Esophagus muscularis mucosa (tissue), 3 donors: ENCODE measurements around the gene SMIM33.

Experiments
- POLR2AphosphoS5 ChIP-seq, 2 donors: sonication (generic); formaldehyde crosslinking; IDR thresholded peaks; one replicate each; pipeline ENCODE4 v1.6.1; 2017; ENCODE audit warnings: antibody characterized with exemption in 2 of 2
- TF ChIP-seq, protein P1 (sequence below), 3 experiments: fragments of 200-600 bp in 2 of 3; fragments of 450-650 bp in 1 of 3; sonication (generic) in 2 of 3; IDR thresholded peaks; one replicate each; pipeline ENCODE4 v1.5.1; 2017 to 2019; ENCODE audit warnings: antibody characterized with exemption in 3 of 3, mild to moderate bottlenecking in 2 of 3, moderate library complexity in 1 of 3

DNA sequence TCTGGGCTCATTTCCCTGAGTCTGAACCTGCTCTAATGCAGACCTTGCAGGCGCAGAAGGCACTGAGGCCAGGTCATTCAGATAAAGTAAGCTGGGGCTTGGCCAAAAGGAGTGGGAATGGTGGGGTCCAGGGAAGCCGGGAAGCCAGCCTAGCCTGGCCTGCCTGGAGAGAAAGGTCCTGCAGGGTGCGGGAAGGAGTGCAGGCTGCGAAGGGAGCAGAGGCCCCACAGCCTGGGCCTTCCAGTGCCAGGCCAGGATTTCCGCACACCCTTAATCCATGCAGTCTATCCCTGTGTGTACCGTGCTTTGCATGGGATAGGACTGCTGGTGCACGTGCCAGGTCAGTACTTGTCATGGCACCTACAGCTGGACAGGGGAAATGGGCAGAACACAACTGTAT, 15.4 kb downstream of the SMIM33 start:
- TF ChIP-seq, protein P1, sequence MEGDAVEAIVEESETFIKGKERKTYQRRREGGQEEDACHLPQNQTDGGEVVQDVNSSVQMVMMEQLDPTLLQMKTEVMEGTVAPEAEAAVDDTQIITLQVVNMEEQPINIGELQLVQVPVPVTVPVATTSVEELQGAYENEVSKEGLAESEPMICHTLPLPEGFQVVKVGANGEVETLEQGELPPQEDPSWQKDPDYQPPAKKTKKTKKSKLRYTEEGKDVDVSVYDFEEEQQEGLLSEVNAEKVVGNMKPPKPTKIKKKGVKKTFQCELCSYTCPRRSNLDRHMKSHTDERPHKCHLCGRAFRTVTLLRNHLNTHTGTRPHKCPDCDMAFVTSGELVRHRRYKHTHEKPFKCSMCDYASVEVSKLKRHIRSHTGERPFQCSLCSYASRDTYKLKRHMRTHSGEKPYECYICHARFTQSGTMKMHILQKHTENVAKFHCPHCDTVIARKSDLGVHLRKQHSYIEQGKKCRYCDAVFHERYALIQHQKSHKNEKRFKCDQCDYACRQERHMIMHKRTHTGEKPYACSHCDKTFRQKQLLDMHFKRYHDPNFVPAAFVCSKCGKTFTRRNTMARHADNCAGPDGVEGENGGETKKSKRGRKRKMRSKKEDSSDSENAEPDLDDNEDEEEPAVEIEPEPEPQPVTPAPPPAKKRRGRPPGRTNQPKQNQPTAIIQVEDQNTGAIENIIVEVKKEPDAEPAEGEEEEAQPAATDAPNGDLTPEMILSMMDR (IDR thresholded peaks at IDR 0.05) = no peak
- TF ChIP-seq POLR2AphosphoS5 (IDR thresholded peaks at IDR 0.05) = no peak
